Activated CD8-positive, alpha-beta memory T cell treated with anti-CD3 and anti-CD28 coated beads for 1 hour (primary cell): ENCODE results near the gene CDC20.
A peak's percentile ranks its signal among the peaks of the same experiment; 100 is the strongest.
"Not testable (repeated sequence)": the region's sequence is repeated elsewhere in the genome, so short reads cannot be mapped to it uniquely, and the experiment has no call there.

Experiments
- DNase-seq, 2 donors: peaks; one replicate each; pipeline ENCODE4 v3.0.0-alpha.2; 2020; ENCODE audit warnings: low read depth in 1 of 2; ENCODE audit errors: extremely low read depth in 1 of 2

Gene CDC20

GRCh38 chr1:43379476-43379875, 20.7 kb downstream of the CDC20 start:
- DNase-seq: no peak

DNA sequence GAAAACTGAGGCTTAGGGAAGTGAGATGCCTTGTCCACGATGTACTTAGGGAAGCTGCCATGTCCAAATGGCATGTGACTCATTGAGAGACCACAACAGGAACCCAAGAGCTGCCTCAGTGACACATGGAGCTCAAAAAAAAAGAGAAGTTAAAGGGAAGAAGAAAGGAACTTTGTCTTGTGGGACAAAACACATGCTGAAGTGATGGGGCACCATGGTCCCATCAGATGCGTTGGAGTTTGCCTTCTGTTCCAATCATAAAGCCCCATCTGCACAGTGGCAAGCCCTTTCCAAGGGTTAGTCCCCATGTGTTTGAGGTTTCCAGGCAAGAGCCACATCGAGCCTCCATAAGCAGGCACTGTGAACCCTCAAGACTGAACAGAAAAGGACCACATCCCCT, 22.8 kb downstream of the CDC20 start:
- DNase-seq: no peak

DNA sequence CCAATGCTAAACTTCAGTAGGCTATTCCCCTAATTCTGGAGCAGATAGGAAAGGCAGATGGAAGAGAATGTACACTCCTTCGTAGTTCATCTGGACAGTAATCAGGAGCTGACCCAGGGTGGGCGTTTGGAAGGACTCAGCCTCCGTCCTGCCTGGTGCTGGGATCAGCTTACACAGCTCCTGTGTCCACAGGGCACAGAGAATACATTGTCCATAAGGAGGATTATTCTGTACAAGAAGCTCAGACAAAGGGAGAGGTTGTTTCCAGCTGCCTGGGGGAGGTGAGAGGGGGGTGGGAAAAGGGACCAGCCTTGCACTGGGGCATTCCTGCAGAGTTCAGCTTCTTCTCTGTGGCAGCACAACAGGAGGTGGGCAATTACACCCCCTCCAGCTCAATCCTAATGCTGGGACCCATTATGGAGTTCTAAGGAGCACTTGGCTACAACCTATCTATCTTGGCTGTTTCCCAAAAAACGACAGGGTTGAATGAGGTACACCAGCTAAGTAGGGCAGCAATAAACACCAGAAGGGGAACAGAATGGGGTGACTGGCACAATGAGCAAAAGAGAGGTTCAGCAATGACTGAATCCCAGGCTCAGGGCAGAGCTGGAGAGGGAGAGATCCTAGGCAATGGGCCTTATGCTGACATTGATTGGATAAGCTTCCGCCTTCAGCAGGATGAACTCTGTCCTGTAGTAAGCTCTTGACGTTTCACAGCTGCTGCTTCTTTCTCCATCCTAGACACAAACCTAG, 23.4 kb downstream of the CDC20 start:
- DNase-seq: no peak

GRCh38 chr1:43383449-43383848, 24.7 kb downstream of the CDC20 start:
- no peak for DNase-seq

DNA sequence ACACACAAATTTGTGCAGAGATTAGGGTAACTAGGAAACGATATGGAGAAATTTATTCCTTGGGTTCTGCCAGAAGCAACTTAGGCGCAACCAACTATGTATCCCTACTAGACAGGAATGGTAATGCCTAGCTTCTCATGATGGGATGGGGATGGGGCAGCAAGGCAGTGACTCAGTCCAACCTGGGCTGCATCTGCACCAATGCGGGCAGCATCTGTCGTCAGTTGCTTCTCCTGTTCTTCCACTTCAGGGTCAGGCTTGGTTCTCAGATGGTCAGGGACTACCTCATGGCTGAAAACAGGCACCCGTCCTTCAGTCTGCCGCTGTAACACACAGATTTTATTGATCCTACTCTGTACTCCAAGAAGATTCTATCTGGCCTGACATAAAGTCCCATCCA, 27.9 kb downstream of the CDC20 start:
- DNase-seq: no peak

DNA sequence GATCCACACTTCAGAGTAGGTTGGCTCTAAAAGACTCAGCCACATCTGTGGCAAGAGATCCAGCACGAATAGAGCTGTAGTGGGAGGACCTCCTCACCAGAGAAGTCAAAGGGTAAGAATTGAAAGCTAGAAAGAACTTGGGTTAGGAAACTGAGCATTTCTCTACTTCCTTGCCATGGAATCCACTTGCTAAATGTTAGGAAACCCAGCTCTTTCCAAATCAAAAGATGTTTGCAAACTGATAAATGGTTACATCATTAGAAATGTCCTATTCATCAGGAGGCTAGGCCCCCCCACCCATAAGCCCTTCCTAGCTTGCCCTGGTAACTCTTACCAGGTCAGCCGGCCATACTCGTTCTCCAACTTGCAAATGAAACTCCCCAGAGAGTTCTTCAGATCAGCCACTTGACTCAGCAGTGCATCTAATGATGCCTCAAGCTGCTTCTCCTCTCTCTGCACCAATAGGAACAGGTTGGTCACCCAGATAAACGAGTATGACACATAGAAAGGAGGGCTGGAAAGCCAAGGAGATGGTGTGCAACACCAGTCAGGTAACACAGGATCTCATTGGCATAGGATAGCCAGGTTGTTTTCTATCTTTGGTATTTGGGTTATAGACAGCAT, 29.3 kb downstream of the CDC20 start:
- DNase-seq: no peak

- no peak for DNase-seq
Measured at GRCh38 chr1:43388613-43389012, 29.8 kb downstream of the CDC20 start.

- DNase-seq: peak; percentile 83 to 85
Measured at GRCh38 chr1:43389326-43390313, 30.8 kb downstream of the CDC20 start, which contains the start of the genes MED8 and SZT2. MED8 (minus strand) TSS chr1:43389800; CDS start chr1:43389764, 36 bp downstream. SZT2 (plus strand) TSS chr1:43389899; CDS start chr1:43389969, 70 bp downstream.

- DNase-seq: no peak
Measured at GRCh38 chr1:43392702-43393101, 33.9 kb downstream of the CDC20 start.

DNA sequence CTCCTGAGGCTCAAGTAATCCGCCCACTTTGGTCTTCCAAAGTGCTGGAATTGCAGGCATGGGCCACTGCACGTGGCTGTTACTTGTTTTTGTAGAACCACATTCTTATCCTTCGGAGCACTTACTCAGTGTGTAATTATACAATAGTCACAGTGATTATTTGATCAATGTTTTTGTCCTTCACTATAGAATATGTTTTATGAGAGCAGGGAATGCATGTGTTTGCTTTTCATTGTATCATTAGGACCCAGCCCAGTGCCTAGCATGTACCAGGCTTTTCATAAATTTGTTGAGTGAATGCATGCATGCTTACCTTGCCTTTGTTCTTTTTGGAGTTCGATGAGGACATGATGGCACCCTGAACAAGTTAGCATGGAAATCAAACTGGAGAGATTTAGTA, 36.7 kb downstream of the CDC20 start:
- DNase-seq: no peak

GRCh38 chr1:43396059-43396458, 37.3 kb downstream of the CDC20 start:
- no peak for DNase-seq

DNA sequence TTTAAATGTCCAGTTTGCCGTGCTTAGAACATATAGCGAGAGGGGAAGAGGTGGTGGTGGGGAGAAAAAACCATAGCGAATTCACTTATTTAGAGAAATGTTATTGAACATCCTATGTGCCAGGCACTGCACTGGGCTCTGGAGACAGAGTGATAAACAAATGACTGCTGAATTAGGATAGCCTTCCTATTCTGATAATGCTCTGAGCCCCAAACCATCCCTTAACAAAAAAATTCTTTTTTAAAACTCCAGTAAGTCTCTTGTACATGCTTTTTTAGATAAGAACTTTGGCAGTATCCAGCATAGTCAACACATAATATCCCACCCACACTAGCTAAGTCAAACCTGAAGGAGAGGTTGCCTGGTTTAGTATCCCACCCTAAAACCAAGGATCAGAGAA, 39.4 kb downstream of the CDC20 start:
- no peak for DNase-seq

DNA sequence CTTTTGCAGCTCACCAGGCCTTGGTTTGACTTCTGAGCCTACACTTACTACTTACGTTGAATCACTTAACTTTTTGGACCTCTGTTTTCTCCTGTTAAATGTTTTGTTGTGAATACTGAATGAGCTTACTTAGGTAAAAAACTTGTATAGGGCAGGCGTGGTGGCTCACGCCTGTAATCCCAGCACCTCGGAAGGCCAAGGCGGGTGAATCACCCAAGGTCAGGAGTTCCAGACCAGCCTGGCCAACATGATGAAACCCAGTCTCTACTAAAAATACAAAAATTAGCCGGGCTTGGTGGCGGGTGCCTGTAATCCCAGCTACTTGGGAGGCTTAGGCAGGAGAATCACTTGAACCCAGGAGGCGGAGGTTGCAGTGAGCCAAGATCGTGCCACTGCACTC, 41.7 kb downstream of the CDC20 start:
- DNase-seq: not testable (repeated sequence)

DNA sequence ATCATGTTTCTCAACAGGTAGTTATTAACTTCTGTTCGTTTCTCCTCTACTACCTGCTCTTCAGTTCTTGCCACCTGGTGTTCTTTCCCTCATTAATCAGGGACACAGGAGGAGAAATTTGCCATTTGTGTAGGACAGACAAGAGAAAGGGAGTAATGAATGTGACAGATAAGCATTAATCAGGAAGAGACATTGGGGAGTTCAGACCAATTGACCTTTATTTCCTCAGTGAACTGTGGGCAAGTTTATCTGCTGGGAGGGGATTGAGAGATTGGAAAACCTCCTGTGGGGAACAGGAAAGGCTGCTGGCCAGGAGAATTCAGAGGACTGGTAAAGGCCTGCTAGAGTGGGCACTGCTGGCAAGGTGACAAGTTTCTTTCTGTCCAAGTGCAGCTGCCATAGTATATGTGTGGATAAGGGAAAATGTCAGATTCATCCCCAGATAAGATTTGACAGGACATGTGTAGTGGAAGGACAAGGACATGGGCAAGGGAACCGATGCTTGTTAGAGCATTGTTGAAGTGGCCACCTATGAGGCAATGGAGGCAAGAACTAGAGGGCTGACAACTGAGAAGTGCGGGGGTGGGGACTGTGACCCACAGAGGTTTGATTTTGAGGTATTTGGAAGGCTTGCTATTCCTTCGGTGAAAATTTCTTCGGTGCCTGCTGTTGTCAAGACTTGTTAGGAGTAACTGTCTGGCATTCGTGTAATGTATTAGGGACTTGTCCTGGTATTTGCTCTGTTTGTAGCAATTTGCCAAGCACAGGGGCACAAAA, 43.5 kb downstream of the CDC20 start:
- no peak for DNase-seq

DNA sequence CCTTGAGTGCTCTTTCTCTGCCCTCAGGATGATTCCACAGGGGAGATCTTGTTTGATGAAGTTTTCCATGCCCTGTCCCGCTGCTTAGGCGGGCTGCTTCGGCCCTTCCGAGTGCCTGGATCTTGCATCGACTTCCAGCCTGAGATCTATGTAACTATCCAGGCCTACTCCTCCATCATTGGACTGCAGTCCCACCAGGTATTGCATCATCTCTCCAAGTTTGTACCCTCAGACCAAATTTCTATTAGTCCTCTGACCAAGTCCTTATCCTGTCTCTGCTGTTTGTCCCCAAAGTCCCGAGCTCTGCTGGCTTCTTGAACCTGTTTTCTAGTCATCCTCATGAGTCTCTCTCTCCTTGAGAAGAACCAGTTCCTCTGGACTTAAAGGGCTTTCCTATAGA, 45.6 kb downstream of the CDC20 start:
- no peak for DNase-seq

GRCh38 chr1:43405219-43405875, 46.6 kb downstream of the CDC20 start:
- no peak for DNase-seq

GRCh38 chr1:43405876-43406234, 47.1 kb downstream of the CDC20 start:
- DNase-seq: no peak

GRCh38 chr1:43410571-43410970, 51.8 kb downstream of the CDC20 start:
- no peak for DNase-seq
